HG03097 (cell line): ENCODE measurements around the gene ATG2B.

Experiments used
- ATAC-seq: cut with Tn5 transposase; IDR thresholded peaks from one replicate; pipeline ENCODE4 v1.9.1; 2021; ENCODE audit not compliant: unreplicated experiment, low FRiP score

The ATG2B gene

DNA sequence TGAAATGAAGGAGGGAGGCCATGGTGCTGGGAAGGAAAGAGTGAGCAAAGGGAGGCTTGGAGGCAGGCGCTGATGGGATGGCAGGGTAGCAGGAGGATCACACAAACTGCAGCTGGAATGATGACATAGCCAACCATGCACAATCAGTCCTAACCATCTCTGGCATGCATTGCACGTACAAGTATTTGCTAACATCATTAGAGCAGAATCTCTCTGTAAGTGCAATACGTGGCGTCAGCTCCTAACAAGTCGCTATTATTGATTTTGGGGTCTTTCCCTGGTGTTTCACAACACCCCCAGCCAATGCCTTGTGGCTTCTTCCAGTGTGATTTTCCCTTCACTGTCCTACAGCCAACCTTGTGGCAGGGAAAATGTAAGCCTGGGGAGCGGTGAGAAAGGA lies 88.6 kb downstream of the ATG2B start:
- no peak for ATAC-seq

DNA sequence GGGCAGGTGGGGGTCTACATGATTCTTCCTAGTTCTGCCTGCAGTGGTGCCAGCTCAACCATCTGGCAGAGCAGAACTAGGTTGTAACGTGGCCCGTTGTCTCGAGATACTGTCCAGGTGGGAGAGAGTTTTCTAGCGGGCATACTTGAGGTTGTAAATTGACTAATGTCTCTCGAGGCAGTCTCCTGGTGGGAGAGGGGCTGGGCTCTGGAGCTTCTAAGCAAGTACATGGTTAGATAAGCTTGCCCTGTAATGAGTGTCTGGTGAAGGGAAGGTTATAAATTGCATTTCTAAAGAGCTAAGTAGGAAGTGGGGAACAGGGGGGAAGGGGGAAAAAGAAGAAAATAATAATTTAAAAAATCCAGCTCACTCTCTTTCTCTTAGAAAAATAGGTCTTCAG lies 89.0 kb downstream of the ATG2B start:
- no peak for ATAC-seq

DNA sequence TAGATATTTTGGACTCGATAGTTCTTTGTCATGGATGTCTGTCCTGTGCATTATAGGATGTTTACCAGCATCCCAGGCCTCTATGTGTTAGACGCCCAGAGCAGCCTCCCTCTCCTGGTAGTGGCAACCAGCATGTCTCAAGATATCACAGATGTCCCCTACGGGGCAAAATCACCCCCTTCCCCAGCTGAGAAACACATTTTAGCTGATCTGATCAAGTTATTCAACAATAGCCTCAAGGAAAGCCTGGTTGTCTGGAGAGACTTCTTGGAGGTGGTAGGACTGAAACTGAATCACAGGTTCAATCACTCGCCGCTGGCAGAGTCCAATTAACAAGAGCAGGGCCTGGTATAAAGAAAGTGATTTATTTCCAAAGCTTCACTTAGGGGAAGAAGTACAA lies 89.5 kb downstream of the ATG2B start:
- no peak for ATAC-seq

DNA sequence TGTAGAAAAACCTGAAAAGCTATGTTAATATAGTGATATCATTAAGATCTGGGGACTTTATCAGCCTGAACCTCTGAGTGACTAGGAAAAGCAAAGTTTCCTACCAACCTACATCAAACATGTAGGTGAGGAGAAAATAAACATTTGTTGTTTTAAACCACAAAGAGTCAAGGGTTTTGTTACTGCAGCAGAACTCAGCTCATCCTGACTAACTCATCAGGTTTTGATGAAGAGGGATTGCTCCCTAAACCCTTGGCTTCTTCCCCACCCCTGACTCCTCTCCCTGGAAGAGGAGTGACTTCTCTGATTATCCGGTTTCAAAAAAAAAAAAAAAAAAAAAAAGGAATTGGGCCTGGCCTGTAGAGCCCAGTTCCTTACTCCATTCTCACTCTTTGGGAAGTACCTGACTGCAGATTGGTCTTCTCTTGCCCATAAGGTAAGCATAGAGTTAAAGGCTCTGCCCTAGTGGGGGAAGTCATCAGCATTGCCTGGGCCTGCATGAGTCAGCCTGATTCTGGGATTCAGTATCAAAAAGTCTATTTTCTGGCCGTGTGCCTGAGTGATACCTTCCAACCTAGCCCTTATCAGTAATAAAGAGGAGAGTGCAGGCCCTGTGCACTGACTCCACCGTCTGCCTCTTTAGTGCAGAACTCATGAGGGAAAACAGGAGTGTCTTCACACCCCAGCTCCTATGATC lies 90.2 kb downstream of the ATG2B start:
- ATAC-seq = no peak

DNA sequence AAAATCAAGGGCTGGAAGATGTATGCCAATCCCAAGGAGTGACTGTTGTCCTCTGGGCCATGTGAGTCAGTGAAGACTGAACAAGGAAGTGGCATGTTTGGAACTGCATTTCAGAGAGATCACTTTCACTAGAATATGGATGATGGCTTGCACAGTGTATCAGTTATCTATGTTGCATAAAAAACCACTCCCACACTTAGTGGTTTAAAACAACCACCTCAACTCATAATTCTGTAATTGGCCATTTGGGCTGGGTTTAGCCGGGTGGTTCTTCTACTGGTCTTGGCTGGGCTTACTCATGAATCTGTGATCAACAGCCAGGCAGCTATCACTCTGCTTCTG lies 91.7 kb downstream of the ATG2B start:
- ATAC-seq = no peak

DNA sequence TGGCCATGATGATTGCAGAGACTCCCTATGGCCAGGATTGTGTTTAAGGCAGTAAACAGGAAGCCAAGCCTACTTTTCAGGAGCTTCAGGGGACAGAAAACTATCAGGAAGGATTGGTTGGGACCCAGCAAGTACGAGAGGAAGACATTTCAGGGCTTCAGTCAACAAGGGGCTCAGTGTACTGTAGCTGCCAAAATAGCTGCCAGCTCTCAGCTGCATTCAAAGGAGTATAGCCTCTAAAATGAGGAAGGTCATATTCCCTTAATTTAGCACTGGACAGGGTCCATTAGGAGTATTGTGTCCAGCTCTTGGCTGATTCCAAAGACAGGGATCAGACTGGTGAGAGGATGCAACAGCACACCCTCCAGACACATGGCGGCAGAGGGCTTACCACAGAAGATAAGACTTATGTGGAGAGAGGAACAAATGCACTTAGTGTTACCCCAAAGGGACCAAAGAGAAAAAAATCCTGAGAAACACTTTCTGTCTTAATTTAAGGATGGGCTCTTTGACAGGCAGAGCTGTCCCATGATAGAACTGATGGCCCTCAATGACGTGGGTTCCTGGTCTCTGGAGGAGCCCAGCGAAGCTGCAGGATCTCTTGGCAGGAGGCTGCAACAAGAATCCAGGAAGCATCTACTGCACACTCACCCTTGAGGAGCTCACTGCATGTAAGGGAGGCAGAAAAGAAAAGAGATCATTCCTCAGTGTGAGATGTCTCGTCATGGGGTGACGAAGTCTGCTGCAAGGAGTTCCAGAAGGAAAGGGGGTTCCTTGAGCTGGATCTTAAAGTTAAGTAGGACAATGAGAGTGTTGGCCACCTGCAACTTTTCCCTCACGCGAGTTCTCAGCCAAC lies 92.3 kb downstream of the ATG2B start:
- ATAC-seq = no peak

DNA sequence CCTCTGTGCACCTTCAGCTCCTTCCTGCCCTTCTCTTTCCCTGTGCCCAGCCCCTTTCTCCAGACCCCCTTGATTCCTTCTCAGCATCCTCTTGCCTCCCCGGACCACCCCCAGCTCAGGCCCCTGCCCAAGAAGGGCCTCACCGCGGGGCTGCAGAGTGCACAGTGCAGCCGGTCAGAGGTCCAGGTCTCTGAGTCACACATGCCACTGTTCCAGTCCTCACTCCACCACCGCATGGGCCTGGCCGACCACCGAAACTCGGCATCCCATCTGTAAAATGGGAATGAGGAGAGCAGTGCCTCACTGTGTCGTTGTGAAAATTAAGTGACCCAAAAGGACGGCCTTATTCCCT lies 93.8 kb downstream of the ATG2B start:
- ATAC-seq = no peak

DNA sequence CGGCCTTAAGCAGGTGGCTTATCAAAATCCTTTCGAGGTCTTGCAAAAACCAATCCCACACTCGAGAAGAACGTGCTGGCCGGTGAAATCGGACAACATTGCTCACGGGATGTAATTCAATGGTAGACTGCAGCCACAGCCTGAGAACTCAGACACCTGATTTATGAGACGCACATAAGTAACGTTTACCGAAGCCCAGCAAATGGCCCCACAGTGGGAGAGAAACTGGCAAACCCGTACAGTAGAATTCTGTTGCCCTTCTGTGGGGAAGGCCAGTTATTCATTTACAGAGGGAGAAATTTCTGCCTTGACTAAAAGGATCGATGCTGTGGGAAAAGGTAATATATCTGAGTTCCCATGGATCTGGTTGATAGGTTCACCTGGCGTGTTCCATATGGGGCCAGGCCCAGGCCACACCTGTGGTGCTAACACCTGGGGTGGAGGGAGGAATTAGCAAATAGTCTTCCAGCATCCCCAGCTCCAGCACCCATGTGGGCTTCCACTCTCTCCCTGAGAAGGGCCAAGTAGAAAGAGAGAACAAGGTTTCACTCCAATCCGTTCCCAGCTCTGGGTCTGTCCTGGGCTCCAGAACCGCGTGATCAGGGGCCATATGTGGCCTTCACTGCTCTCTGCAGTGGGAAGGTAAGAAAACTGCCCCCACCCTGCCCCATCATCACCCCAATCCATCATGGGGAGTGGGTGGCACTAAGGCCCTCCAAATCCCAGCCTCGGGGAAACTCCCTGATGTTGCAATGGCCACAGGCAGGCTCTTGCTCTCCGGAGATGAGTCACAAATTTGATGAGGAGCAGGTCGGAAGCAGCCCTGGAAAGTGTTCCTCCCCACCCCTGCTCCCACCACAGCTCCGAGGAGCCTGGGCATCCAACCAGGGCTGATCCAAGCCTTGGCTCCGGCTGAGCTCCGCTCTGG lies 94.4 kb downstream of the ATG2B start:
- no peak for ATAC-seq

DNA sequence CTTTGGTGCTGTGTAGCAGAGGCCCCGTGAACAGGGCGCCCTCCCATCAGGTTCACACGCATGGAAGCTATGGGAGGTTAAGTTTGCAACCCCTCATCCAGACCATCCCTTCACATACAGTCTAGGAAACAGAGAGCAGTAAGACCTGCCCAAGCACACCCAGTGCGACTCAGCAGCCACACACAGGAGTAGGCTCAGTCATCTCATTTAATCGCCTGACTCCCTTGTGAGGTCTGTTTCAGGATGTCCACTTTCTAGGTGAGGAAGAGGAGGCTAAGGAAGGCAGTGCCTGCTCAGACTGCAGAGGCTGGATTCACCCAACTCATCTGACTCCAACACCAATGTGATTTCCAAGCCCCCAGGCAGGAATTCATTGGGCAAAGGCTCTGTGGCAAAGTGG lies 95.2 kb downstream of the ATG2B start:
- ATAC-seq = no peak

DNA sequence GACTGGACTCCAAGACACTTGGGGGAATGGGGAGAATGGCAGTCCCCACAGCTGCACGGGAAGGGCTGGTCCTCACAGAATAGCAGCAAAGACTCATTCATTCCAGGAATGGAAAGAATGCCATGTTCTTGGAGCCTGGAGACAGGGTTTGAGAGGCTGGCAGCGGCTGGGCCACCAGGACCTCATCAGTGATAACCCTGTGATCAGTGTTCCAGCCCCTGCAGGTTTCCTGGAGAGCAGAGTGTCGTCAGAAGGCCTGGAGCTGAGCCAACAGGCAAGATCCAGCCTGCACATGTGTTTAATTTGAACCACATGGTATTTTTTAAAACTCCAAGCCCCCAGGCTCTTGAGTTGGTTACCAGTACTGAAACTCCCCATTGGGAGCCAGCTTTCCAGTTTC lies 95.8 kb downstream of the ATG2B start:
- ATAC-seq = no peak

DNA sequence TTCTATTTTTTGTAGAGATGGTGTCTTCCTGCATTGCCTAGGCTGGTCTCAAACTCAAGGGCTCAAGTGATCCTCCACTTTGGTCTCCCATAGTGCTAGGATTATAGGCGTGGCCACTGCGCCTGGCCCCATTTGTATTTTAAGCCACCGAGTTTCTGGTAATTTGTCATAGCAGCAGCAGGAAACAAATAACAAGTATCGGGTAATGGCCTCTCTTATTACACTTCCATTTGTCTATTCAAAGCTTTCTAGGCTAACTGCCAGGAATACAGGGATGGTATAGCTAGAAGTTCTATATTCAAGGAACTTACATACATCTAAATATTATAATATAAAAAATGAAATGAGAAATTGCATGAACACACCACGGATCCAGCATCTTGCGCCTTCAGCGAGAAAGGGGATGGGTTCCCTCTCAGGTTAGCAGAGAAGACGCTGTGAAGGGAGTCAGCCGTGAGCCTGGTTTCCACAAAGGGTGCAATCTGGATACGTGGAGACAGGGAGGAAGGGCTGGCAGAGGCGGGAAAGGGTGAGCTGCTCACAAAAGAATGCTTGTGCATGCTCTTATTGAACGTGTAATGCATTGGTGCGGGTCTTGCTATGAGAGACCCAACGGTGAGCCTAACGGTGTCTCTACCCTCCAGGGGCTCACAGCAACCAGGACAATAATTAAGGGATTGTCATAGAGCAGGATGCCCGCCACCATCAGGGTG lies 97.6 kb downstream of the ATG2B start:
- ATAC-seq = no peak

DNA sequence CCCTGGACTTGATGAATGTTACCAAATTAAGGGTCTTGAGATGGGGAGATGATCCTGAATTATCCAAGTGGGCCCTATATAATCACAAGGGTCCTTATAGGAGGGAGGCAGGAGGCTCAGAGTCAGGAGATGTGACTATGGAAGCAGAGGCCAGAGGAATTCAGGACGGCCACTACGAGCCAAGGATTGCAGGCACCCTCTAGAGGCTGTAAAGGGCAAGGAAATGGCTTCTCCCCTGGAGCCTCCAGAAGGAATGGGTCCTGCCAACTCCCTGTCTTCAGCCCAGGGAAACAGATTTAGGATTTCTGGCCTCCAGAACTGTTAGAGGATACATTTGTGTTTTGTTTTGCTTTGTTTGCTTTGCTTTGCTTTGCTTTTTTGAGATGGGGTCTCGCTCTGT lies 98.3 kb downstream of the ATG2B start:
- ATAC-seq = no peak

DNA sequence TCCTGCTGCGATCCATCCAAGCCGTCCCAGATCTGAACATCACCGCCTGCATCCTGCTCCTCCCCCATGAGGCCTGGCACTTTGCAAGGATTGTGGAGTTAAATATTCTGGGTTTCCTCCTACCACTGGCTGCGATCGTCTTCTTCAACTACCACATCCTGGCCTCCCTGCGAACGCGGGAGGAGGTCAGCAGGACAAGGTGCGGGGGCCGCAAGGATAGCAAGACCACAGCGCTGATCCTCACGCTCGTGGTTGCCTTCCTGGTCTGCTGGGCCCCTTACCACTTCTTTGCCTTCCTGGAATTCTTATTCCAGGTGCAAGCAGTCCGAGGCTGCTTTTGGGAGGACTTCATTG lies 99.0 kb downstream of the ATG2B start:
- no peak for ATAC-seq

DNA sequence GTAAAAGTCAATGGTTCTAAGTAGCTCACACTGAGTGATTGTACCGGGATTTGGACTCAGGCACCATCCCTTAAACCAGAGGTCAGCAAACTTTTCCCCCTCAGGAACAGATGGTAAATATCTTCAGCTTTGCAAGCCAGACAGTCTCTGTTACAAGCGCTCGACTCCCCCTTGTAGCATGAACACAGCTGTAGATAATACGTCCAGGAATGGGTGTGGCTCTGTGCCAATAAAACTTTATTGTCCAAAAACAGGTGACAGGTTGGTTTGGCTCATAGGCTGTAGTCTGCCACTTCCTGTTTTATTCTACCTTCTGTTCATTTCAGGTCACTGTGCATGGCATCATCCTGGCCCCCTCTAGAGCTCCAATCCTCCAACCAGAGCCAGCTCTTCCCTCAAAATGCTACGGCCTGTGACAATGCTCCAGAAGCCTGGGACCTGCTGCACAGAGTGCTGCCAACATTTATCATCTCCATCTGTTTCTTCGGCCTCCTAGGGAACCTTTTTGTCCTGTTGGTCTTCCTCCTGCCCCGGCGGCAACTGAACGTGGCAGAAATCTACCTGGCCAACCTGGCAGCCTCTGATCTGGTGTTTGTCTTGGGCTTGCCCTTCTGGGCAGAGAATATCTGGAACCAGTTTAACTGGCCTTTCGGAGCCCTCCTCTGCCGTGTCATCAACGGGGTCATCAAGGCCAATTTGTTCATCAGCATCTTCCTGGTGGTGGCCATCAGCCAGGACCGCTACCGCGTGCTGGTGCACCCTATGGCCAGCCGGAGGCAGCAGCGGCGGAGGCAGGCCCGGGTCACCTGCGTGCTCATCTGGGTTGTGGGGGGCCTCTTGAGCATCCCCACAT lies 99.6 kb downstream of the ATG2B start:
- ATAC-seq = no peak

DNA sequence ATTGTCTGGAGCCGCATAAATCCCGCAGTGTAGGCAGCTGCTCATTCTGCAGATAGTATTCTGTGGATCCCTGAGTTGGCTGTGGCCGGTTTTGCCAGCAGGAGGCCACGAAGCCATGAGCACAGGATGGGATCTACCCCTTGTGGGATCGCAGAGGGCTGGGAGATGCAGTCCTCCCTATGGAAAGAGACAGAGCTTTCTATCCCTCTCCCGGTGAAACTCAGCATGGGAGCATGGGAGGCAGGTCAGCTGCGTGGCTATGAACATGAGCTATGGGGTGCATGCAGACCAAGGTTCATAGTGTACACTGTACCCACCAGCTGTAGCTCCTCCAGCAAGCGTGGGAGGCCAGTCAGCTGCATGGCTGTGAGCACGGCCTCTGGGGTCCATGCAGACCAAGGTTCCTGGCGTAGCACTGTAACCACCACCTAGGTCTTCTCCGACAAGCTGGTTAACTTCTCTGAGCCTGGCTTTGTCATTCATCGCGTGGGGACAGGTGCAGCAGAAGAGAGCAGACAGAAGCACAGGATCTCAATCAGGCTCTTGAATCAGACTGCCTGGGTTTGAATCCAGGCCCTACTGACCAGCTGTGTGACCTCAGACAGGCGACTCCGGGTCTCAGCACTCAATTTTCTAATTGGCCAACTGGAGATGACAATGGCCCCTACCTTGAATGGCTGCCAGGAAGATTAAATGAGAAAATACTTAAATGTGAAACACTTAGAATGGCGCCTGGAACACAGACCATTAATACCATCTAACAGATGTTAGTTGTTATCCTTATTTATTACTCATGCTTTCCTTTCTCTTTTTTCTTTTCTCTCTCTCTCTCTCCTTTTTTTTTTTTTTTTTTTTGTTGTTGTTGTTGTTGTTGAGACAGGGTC lies 101.1 kb downstream of the ATG2B start:
- ATAC-seq = no peak

DNA sequence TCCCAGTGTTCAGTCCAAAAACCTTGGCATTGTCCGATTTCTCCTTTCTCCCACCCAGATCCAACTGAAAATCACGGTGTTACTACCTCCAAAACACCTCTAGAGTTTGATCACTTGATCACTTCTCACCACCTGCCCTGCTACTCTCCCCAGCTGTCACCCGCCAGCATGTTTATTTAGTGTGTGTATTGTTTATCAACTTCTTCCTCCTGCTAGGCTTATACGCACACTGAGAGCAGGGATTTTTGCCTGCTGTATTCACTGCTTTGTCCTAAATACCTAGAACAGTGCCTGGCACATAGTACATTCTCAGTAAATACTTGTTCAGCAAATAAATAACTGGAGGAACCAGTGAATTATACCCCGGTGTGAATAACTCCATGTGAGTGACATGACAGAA lies 102.1 kb downstream of the ATG2B start:
- ATAC-seq = no peak

DNA sequence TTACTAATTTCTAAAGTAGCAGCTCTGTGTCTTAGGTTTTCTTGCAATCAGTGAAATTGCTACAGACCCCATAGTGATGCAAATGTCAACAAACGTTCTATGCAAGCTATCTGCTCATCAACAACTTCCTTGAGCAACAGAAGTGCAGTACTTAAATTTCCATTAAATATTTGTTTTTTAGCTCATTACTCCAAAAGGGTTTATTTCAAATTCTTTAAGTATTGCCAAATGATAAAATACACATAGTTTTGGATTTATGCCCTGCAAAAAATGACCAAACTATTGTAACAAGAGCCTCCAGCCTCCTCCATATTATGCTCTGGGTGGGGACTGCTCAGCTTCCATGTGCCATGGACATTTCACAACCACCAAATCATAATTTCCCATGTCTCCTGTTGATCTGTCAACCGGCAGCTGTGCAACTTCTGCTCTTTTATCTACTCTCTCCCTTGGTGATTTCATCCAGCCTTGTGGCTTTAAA lies 102.8 kb downstream of the ATG2B start:
- no peak for ATAC-seq

DNA sequence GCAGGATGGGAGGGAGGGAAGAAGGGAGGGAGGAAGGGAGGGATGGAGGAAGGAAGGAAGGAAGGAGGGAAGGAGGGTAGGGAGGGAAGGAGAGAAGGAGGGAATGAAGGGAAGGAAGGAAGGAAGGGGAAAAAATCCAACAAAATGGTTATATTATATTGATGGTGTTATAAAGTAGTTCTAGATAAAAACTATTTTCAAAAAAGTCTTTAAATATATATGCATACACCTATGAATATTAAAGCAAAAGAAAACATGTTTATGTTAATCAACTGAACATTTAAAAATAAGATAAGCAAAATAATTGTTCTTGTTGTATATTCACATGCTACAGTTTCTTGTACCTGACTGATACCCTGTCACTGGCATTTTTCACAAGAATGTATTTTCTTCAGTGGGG lies 105.2 kb downstream of the ATG2B start:
- no peak for ATAC-seq

DNA sequence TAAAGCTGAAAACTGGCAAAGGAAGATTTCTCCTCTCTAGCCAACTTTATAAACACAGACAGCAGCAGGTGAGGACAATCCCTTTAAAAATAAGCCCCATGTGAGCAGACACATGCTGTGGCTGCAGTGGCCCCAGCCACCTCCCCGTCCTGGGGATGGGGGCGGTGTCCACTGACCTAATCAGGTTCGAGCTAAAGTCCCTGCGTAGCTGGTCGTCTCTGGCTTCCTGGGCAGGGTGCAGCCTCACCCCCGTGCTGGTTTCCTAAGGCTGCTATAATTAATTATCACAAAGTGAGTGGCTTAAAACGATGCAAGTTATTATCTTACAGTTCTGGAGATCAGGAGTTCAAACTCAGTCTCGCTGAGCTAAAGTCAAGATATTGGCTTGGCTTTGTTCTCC lies 106.1 kb downstream of the ATG2B start:
- ATAC-seq = no peak
